Lung (tissue), 12 donors: ENCODE data around the gene PEX10. TPM values are rescaled to one million over a fixed set of nuclear protein-coding genes. Genes with fewer than 3 reads are reported as not detected.

ENCODE experiments used
- ATAC-seq: fragments of 200-7000 bp; cut with Tn5 transposase; one replicate; pipeline ENCODE4 v1.9.1; 2020; ENCODE audit warnings: moderate number of reproducible peaks; ENCODE audit not compliant: insufficient read depth, low FRiP score
- DNase-seq, 3 donors: peaks; one replicate each; pipeline ENCODE4 v3.0.0-alpha.2; 2013 to 2017
- H3K27ac ChIP-seq, 2 donors: one replicate each; pipeline ENCODE4 v1.5.1; 2013; ENCODE audit warnings: mild to moderate bottlenecking in 2 of 2, moderate library complexity in 2 of 2, control low read depth in 1 of 2, inconsistent platforms in 1 of 2, low read depth in 1 of 2, low read length in 1 of 2
- H3K27me3 ChIP-seq, 3 donors: one replicate each; pipeline ENCODE4 v1.5.1; 2013; ENCODE audit warnings: low read length in 2 of 3; ENCODE audit not compliant: control insufficient read depth in 3 of 3, insufficient read depth in 3 of 3
- H3K36me3 ChIP-seq, 4 donors: one replicate each; pipeline ENCODE4 v1.5.1; 2013; ENCODE audit warnings: low read length in 4 of 4, mild to moderate bottlenecking in 1 of 4, moderate library complexity in 1 of 4; ENCODE audit not compliant: control insufficient read depth in 4 of 4, insufficient read depth in 4 of 4
- H3K4me1 ChIP-seq, 5 donors: one replicate each; pipeline ENCODE4 v1.5.1; 2013; ENCODE audit warnings: low read length in 5 of 5, mild to moderate bottlenecking in 2 of 5, moderate library complexity in 1 of 5; ENCODE audit not compliant: control insufficient read depth in 5 of 5, insufficient read depth in 5 of 5
- H3K4me3 ChIP-seq: one replicate; pipeline ENCODE4 v1.5.1; 2013; ENCODE audit warnings: mild to moderate bottlenecking, control low read depth, moderate library complexity
- H3K9ac ChIP-seq, 2 donors: one replicate each; pipeline ENCODE4 v1.5.1; 2013; ENCODE audit warnings: low read length in 2 of 2, control low read depth in 1 of 2; ENCODE audit not compliant: insufficient read depth in 1 of 2
- H3K9me3 ChIP-seq, 4 donors: one replicate each; pipeline ENCODE4 v1.5.1; 2013; ENCODE audit warnings: low read length in 3 of 4, mild to moderate bottlenecking in 1 of 4, moderate library complexity in 1 of 4; ENCODE audit not compliant: control insufficient read depth in 4 of 4, insufficient read depth in 3 of 4
- CTCF ChIP-seq: IDR thresholded peaks from 2 replicates; pipeline ENCODE4 v1.5.1; 2012; ENCODE audit warnings: mild to moderate bottlenecking; ENCODE audit errors: control extremely low read depth, extremely low read depth
- WGBS, 2 donors: extraction: QIAGEN DNeasy Blood & Tissue Kit; methylation state at CpG; one replicate each; pipeline ENCODE4 v1.1.7; 2013; 5-methylcytosine and 5-hydroxymethylcytosine counted together
- polyA plus RNA-seq, 2 donors: library from polyadenylated mRNA; stranded (reverse); fragments of 200-250 nt; gene quantifications; one replicate each; pipeline ENCODE4 v1.2.1, GENCODE V29; 2013
- total RNA-seq, 2 donors: library from RNA; depleted of rRNA in 1 of 2; stranded (reverse); fragments of >200 nt in 1 of 2; gene quantifications; one replicate each; pipeline ENCODE4 v1.2.1, GENCODE V29; 2014 to 2021
- donor health status: control.
- donor health status: control.
- donor health status: Bipolar disorder and iron deficiency.
- donor health status: healthy.
- donor health status: DM: yes; HTN: yes; CAD: no.

PEX10 gene
- total and polyA plus RNA-seq, 4 donors = 15.7 to 25.4 (median 20.5) TPM

GRCh38 chr1:2393471-2393877 is 18.9 kb downstream of the PEX10 start:
- H3K9me3 ChIP-seq = no peaks in the 10 kb centered on the region
- ATAC-seq = no peak
- 83 to 96% methylated on average over 9 of the region's 9 CpGs for WGBS, 2 donors
- no peak for DNase-seq
- no peak for TF ChIP-seq CTCF
- H3K36me3 ChIP-seq = peaks cover 10 to 28% (median 20%) of the 10 kb centered on the region in 4 donors
- no peak overlapping the region for H3K9ac ChIP-seq
- no peak overlapping the region for H3K27ac ChIP-seq
- H3K27me3 ChIP-seq = no peaks in the 10 kb centered on the region
- H3K4me3 ChIP-seq = no peak overlapping the region
- peaks cover 0 to 22% (median 12%) of the 10 kb centered on the region in 5 donors for H3K4me1 ChIP-seq

GRCh38 chr1:2392686-2393085 is 19.7 kb downstream of the PEX10 start:
- TF ChIP-seq CTCF = no peak
- Histone ChIP-seq H3K4me1 (peaks cover 0 to 22% (median 12%) of the 10 kb centered on the region in 5 donors), H3K36me3 (peaks cover 10 to 27% (median 17%) of the 10 kb centered on the region in 4 donors), H3K27me3 (no peaks in the 10 kb centered on the region), H3K9ac (peak overlapping the region in 1 of 2 donors; percentile 67), H3K9me3 (no peaks in the 10 kb centered on the region), H3K4me3 (peak overlapping the region; percentile 80), H3K27ac (peak overlapping the region in 1 of 2 donors; percentile 37)
- DNase-seq (no peak), ATAC-seq (no peak)
- WGBS, 2 donors = 63 to 68% methylated on average over 16 of the region's 16 CpGs

- peak overlapping the region; percentile 88 to 90 for H3K27ac ChIP-seq
- no peak for DNase-seq
- H3K9me3 ChIP-seq = no peaks in the 10 kb centered on the region
- peak overlapping the region in 1 of 2 donors; percentile 67 for H3K9ac ChIP-seq
- no peaks in the 10 kb centered on the region for H3K27me3 ChIP-seq
- H3K4me3 ChIP-seq = peak overlapping the region; percentile 80
- WGBS, 2 donors = 0 to 1% methylated on average over 44 to 62 of the region's 62 CpGs
- ATAC-seq = peak; percentile 35
- H3K36me3 ChIP-seq = peaks cover 5 to 21% (median 11%) of the 10 kb centered on the region in 4 donors
- TF ChIP-seq CTCF = no peak
- H3K4me1 ChIP-seq = peaks cover 0 to 22% (median 12%) of the 10 kb centered on the region in 5 donors
Observed at GRCh38 chr1:2391931-2392509, 20.3 kb downstream of the PEX10 start.
